ENCODE results near the gene FDCSP. TPM values are rescaled to one million over a fixed set of nuclear protein-coding genes. Genes with fewer than 3 reads are reported as not detected.

Gene FDCSP
- polyA plus RNA-seq, 1 of the 3 experiments (the other 2 are of a cell fraction), result not detected

DNA sequence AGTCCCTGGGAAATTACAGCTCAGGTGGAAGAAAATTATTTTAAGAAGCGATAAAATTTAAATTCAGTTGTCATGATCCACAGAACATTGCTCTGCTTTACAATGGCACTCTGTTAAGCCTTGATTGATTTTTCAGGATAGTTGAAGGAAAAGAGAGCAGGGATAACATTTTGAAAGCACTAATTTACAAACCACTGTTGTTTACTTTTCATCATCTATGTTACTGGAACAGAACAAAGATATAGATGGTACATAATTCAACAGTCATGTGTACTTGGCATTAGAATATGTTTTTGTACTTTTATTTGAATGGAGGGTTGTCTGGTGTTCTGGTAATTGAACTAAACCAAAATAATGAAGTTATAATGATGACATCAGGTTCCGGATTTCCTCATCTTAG lies 33.0 kb upstream of the FDCSP start:
- Histone ChIP-seq H3K27ac (ENCODE audit: low read depth in 2 of 2, low read length in 1 of 2) (no peak overlapping the region), H3F3A (replicated peaks; ENCODE audit: insufficient read depth) (no peaks in the 10 kb centered on the region), H3K9ac (no peak overlapping the region), H4K20me1 (ENCODE audit: insufficient read depth) (no peaks in the 10 kb centered on the region), H2AFZ (ENCODE audit: low read depth) (no peak overlapping the region), H3K9me2 (no peaks in the 10 kb centered on the region), H3K4me2 (no peak overlapping the region), H3K36me3 (replicated peaks in 1 of 2; ENCODE audit: control insufficient read depth in 1 of 2, insufficient read depth in 2 of 2, low read length in 1 of 2) (no peaks in the 10 kb centered on the region), H3K4me1 (ENCODE audit: control insufficient read depth in 1 of 2, insufficient read depth in 2 of 2, low read depth in 1 of 2, low read length in 1 of 2) (no peaks in the 10 kb centered on the region), H3K9me3 (no peaks in the 10 kb centered on the region), H3K4me3 (ENCODE audit: low read depth in 2 of 2, low read length in 1 of 2) (no peak overlapping the region), H3K27me3 (ENCODE audit: insufficient read depth) (peaks cover 1% of the 10 kb centered on the region; the same call in 1 of the 2 replicates), H3K79me2 (ENCODE audit: insufficient read depth) (no peaks in the 10 kb centered on the region)
- CTCF ChIA-PET, result interaction anchor here (2.9 kb wide), 1 partner anchor 9 kb away, joined by 15 read pairs; no protein-coding TSS in a partner anchor
- POLR2A ChIA-PET, result no interaction called here
- TF ChIP-seq EP300 (IDR thresholded peaks at IDR 0.05; ENCODE audit: borderline replicate concordance in 1 of 2, low read depth in 1 of 2, low read length in 1 of 2), result no peak
- TF ChIP-seq RFX5 (IDR thresholded peaks at IDR 0.05; ENCODE audit: low read length), result no peak
- no peak for TF ChIP-seq TAF1 (IDR thresholded peaks at IDR 0.05; ENCODE audit: borderline replicate concordance, low read depth, low read length)
- TF ChIP-seq, protein P1, sequence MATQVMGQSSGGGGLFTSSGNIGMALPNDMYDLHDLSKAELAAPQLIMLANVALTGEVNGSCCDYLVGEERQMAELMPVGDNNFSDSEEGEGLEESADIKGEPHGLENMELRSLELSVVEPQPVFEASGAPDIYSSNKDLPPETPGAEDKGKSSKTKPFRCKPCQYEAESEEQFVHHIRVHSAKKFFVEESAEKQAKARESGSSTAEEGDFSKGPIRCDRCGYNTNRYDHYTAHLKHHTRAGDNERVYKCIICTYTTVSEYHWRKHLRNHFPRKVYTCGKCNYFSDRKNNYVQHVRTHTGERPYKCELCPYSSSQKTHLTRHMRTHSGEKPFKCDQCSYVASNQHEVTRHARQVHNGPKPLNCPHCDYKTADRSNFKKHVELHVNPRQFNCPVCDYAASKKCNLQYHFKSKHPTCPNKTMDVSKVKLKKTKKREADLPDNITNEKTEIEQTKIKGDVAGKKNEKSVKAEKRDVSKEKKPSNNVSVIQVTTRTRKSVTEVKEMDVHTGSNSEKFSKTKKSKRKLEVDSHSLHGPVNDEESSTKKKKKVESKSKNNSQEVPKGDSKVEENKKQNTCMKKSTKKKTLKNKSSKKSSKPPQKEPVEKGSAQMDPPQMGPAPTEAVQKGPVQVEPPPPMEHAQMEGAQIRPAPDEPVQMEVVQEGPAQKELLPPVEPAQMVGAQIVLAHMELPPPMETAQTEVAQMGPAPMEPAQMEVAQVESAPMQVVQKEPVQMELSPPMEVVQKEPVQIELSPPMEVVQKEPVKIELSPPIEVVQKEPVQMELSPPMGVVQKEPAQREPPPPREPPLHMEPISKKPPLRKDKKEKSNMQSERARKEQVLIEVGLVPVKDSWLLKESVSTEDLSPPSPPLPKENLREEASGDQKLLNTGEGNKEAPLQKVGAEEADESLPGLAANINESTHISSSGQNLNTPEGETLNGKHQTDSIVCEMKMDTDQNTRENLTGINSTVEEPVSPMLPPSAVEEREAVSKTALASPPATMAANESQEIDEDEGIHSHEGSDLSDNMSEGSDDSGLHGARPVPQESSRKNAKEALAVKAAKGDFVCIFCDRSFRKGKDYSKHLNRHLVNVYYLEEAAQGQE (IDR thresholded peaks at IDR 0.05; ENCODE audit: low read depth, low read length), result no peak
- no peak for TF ChIP-seq YY1 (IDR thresholded peaks at IDR 0.05; ENCODE audit: low read depth)
- TF ChIP-seq USF2 (IDR thresholded peaks at IDR 0.05; ENCODE audit: borderline replicate concordance, low read depth, low read length), result no peak
- TF ChIP-seq, protein P2, sequence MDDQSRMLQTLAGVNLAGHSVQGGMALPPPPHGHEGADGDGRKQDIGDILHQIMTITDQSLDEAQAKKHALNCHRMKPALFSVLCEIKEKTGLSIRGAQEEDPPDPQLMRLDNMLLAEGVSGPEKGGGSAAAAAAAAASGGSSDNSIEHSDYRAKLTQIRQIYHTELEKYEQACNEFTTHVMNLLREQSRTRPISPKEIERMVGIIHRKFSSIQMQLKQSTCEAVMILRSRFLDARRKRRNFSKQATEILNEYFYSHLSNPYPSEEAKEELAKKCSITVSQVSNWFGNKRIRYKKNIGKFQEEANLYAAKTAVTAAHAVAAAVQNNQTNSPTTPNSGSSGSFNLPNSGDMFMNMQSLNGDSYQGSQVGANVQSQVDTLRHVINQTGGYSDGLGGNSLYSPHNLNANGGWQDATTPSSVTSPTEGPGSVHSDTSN (IDR thresholded peaks at IDR 0.05), result no peak
- no peak for TF ChIP-seq JUND (IDR thresholded peaks at IDR 0.05)
- no peak for TF ChIP-seq RAD21 (IDR thresholded peaks at IDR 0.05; ENCODE audit: low read length)
- no peak for TF ChIP-seq USF1 (IDR thresholded peaks at IDR 0.05; ENCODE audit: borderline replicate concordance, low read depth)
- TF ChIP-seq, protein P3, sequence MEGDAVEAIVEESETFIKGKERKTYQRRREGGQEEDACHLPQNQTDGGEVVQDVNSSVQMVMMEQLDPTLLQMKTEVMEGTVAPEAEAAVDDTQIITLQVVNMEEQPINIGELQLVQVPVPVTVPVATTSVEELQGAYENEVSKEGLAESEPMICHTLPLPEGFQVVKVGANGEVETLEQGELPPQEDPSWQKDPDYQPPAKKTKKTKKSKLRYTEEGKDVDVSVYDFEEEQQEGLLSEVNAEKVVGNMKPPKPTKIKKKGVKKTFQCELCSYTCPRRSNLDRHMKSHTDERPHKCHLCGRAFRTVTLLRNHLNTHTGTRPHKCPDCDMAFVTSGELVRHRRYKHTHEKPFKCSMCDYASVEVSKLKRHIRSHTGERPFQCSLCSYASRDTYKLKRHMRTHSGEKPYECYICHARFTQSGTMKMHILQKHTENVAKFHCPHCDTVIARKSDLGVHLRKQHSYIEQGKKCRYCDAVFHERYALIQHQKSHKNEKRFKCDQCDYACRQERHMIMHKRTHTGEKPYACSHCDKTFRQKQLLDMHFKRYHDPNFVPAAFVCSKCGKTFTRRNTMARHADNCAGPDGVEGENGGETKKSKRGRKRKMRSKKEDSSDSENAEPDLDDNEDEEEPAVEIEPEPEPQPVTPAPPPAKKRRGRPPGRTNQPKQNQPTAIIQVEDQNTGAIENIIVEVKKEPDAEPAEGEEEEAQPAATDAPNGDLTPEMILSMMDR (IDR thresholded peaks at IDR 0.05), result no peak
- no peak for DNase-seq
- WGBS (ENCODE audit: low lambda C conversion rate), result 26% methylated on average over 2 of the region's 2 CpGs

All from SK-N-SH (cell line).